Hepatocyte (in vitro differentiated cells): ENCODE results near the gene TPTE2.
"Not testable (repeated sequence)": the region's sequence is repeated elsewhere in the genome, so short reads cannot be mapped to it uniquely, and the experiment has no call there.

Experiments
- EZH2 ChIP-seq: fragments of 200-600 bp; sonication (generic); IDR thresholded peaks from 2 replicates; pipeline ENCODE4 v1.6.1; 2016; ENCODE audit warnings: antibody characterized with exemption, mild to moderate bottlenecking, borderline replicate concordance
- EZH2phosphoT487 ChIP-seq: fragments of 200-600 bp; sonication (generic); IDR thresholded peaks from one replicate; pipeline ENCODE4 v1.6.1; 2018; ENCODE audit warnings: antibody characterized with exemption, mild to moderate bottlenecking, low read depth, moderate library complexity; ENCODE audit not compliant: unreplicated experiment, severe bottlenecking
- TF ChIP-seq, protein P1 (sequence below): fragments of 200-600 bp; sonication (generic); IDR thresholded peaks from 2 replicates; pipeline ENCODE4 v1.5.1; 2016; ENCODE audit warnings: antibody characterized with exemption, mild to moderate bottlenecking; ENCODE audit not compliant: poor library complexity

DNA sequence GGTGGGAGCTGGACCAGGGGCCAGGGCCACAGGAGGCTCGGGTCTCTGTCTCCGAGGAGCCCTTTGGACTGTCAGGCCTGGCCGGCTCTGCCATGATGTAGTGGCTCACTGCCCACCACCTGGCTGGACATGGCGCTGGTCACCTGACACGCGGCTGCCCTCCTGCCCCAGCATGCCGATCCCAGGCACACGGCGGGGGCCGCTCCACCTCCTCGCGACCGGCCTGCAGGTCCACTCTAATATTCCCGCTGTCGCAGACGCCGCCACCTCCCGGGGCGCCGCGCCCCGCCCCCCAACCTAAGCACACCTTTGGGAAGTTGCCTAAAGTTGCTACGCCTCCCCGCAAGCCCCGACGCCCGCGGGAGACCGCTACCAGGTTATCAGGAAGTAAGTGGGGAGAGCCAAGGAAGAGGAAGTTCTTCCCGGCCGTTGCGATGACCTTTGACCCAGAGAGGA is at the start of gene TPTE2:
- TF ChIP-seq, protein P1, sequence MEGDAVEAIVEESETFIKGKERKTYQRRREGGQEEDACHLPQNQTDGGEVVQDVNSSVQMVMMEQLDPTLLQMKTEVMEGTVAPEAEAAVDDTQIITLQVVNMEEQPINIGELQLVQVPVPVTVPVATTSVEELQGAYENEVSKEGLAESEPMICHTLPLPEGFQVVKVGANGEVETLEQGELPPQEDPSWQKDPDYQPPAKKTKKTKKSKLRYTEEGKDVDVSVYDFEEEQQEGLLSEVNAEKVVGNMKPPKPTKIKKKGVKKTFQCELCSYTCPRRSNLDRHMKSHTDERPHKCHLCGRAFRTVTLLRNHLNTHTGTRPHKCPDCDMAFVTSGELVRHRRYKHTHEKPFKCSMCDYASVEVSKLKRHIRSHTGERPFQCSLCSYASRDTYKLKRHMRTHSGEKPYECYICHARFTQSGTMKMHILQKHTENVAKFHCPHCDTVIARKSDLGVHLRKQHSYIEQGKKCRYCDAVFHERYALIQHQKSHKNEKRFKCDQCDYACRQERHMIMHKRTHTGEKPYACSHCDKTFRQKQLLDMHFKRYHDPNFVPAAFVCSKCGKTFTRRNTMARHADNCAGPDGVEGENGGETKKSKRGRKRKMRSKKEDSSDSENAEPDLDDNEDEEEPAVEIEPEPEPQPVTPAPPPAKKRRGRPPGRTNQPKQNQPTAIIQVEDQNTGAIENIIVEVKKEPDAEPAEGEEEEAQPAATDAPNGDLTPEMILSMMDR: not testable (repeated sequence)
- not testable (repeated sequence) for TF ChIP-seq EZH2phosphoT487, EZH2
